ENCODE data around the gene RANBP3L.

Gene RANBP3L

GRCh38 chr5:36273809-36274526 is 27.7 kb downstream of the RANBP3L start:
- no peak overlapping the region for H3K4me3 ChIP-seq (ENCODE audit: low read length)
- TF ChIP-seq ZNF274 (IDR thresholded peaks at IDR 0.05; ENCODE audit: low read depth, low read length): no peak

GRCh38 chr5:36272136-36272690 is 29.5 kb downstream of the RANBP3L start:
- no peak overlapping the region for H3K4me3 ChIP-seq (ENCODE audit: low read length)
- no peak for TF ChIP-seq ZNF274 (IDR thresholded peaks at IDR 0.05; ENCODE audit: low read depth, low read length)

- no peak for TF ChIP-seq ZNF274 (IDR thresholded peaks at IDR 0.05; ENCODE audit: low read depth, low read length)
- no peak overlapping the region for H3K4me3 ChIP-seq (ENCODE audit: low read length)
Measured at GRCh38 chr5:36270876-36271575, 30.7 kb downstream of the RANBP3L start.

DNA sequence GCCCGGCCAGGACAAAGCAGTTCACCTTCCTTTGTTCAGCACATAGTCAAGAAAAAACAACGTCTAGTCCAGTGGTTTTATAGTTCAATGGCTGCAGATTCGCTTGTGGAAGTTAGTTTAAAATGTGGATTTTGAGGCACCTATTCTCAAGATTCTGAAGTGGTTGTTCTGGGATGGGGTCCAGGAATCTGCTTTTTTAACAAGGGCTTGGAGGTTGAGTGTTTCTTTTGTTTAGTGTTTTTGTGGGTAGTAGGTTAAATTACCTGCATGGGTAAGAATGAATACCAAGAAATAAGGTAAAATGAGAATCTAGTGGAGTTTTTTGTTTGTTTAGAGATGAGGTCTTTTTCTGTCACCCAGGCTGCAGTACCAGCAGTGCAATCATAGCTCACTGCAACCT is 31.5 kb downstream of the RANBP3L start:
- TF ChIP-seq ZNF274 (IDR thresholded peaks at IDR 0.05; ENCODE audit: low read depth, low read length): no peak
- no peak overlapping the region for H3K4me3 ChIP-seq (ENCODE audit: low read length)

GRCh38 chr5:36269478-36269877 is 32.2 kb downstream of the RANBP3L start:
- H3K4me3 ChIP-seq (ENCODE audit: low read length): no peak overlapping the region
- no peak for TF ChIP-seq ZNF274 (IDR thresholded peaks at IDR 0.05; ENCODE audit: low read depth, low read length)

DNA sequence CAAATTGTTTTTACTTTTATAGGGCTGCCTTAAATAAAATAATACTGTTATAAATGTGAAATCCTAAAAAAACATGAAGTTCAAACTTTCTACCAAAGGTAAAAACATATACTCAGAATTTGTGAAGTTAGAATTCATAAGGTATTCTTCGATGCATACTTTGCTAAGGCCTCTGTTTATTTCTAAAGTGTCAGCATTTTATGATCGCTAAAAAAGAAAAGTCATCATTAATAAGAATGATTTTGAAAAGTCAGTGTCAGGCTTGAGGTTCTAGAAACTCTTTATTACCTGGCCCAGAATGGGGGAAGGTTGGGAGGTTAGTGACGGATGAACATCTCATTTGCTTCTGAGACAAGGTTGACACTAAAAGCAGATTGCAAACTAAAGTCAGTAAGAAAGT is 33.8 kb downstream of the RANBP3L start:
- no peak overlapping the region for H3K4me3 ChIP-seq (ENCODE audit: low read length)
- no peak for TF ChIP-seq ZNF274 (IDR thresholded peaks at IDR 0.05; ENCODE audit: low read depth, low read length)

DNA sequence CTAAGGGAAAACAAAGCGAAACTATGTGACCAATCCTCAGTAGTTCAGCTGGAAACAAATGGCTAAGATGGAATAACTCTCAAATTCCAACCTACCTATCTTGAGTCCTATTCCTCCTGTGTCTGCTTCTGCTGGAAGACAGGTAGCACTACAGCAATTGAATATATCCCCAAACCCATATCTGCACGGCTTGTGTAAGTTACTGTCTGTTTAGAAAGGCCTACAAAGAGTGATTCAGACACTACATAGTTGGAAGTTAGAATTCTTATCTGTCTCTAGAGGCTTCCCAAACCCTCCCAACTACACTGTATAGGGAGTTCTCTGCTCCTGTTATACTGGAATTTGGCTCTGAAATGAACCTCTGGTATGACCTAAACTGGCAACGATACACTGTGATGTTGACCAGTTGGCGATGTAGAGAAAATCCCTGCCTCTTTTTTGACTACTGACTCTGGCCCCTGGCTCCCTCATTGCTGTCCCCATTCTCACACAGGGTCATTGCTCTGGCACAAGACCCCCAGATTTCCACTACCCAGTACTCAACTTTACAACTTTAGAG is 37.4 kb downstream of the RANBP3L start:
- H3K4me3 ChIP-seq (ENCODE audit: low read length): no peak overlapping the region
- TF ChIP-seq ZNF274 (IDR thresholded peaks at IDR 0.05; ENCODE audit: low read depth, low read length): no peak

- no peak for TF ChIP-seq ZNF274 (IDR thresholded peaks at IDR 0.05; ENCODE audit: low read depth, low read length)
- no peak overlapping the region for H3K4me3 ChIP-seq (ENCODE audit: low read length)
Measured at GRCh38 chr5:36261186-36261585, 40.5 kb downstream of the RANBP3L start.

DNA sequence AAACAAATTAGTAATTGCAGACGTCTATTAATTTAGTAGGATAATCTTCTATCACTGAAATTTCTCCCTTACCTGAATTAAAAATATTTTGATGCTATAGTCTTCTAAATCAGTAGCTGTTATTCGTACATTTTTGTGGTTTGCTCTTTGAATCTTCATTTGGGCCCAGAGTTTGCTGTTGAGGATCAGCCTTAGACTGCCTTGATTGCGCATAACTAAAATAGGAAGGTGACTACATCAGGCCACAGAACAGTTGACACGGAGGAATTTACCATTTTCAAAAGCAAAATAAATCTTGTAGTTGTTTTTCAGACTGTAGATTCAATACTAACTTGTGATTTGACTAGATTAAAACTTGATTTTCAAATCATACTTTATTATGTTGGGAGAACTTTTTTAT is 48.1 kb downstream of the RANBP3L start:
- TF ChIP-seq ZNF274 (IDR thresholded peaks at IDR 0.05; ENCODE audit: low read depth, low read length): no peak
- no peak overlapping the region for H3K4me3 ChIP-seq (ENCODE audit: low read length)

DNA sequence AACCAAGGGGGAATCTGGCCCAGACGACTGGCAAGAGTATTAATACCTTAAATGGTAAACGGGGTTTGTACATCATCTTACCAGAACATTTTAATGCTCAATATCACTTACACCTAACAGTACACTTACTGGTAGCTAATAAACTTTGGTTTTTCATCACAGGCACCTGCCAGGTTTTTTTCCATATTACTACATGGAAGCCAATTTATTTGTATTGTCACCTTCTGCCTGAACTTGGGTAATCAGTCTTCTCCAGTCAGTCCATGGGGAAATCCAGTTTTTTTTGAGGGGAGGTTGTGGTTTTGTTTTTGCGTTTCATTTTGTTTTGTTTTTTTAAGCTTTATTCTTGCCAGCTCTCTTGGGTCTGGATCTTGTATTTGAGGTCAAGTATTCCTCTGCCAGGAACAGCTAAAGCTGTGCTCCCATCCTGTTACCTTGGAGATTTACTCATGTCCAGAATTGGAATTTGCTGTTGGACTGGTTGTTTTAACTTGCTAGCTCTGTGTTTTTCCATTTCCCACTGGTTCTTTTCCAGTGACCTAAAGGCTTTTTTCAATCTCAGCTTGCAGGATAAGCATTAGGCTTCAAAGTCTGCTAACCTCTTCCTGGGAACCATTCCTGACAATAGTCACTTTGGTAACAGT is 48.9 kb downstream of the RANBP3L start:
- TF ChIP-seq ZNF274 (IDR thresholded peaks at IDR 0.05; ENCODE audit: low read depth, low read length): no peak
- H3K4me3 ChIP-seq (ENCODE audit: low read length): no peak overlapping the region

- TF ChIP-seq ZNF274 (IDR thresholded peaks at IDR 0.05; ENCODE audit: low read depth, low read length): no peak
- no peak overlapping the region for H3K4me3 ChIP-seq (ENCODE audit: low read length)
Measured at GRCh38 chr5:36251218-36251617, 50.5 kb downstream of the RANBP3L start.

GRCh38 chr5:36250427-36250826 is 51.3 kb downstream of the RANBP3L start:
- TF ChIP-seq ZNF274 (IDR thresholded peaks at IDR 0.05; ENCODE audit: low read depth, low read length): no peak

DNA sequence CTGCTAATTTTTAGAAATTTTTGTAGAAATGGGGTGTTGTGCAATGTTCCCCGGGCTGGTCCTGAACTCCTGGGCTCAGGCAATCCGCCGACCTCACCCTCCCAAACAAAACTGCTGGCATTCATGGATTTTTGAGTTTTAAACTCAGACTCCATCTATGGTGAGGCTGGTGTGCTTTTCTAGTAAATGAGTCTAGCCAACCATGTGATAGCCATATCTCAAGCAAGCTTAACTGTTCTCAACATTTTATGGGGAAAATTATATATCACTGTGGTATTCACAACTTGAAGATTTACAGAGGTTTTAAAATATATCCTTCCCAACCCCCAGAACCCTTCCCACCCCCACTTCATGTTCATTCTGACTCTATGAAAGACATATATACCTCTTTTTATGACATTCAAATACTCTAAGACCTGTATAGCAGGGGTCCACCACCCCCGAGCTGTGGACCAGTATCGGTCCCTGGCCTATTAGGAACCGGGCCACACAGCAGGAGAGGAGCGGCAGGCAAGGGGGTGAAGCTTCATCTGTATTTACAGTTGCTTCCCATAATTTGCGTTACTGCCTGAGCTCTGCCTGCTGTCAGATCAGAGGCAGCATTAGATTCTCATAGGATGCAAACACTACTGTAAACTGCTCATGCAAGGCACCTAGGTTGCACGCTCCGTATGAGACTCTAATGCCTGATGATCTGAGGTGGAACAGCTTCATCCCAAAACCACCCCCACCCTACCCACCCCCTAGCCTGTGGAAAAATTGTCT is 55.5 kb downstream of the RANBP3L start:
- no peak overlapping the region for H3K4me3 ChIP-seq (ENCODE audit: low read length)
- TF ChIP-seq ZNF274 (IDR thresholded peaks at IDR 0.05; ENCODE audit: low read depth, low read length): no peak

More at GRCh38 chr5:36250427-36250826, 51.3 kb downstream of the RANBP3L start:
- H3K4me3 ChIP-seq (ENCODE audit: low read length): no peak overlapping the region

DNA sequence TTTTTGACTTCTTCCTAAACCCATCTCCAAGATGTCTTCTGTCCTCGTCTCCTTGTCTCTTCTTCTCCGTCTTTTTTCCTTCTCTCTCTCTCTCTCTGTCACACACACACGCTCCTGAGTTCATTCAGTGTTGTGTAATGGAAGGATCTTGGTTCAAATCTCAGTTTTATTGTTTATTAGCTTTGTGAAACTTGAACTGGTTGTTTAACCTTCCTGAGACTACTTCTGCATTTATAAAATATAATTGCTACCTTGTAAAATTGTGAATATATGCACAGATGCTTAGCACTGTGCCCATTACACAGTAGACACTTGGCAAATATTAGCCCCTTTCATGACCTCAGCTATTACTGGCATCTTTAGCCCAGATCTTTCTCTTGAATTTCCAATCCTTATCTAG is 57.6 kb downstream of the RANBP3L start:
- H3K4me3 ChIP-seq (ENCODE audit: low read length): no peak overlapping the region
- TF ChIP-seq ZNF274 (IDR thresholded peaks at IDR 0.05; ENCODE audit: low read depth, low read length): no peak

Measured in GM08714 (cell line).